IPS DF 19.7 (cell line): ENCODE results near the gene PWP2.
"Not testable (repeated sequence)": the region's sequence is repeated elsewhere in the genome, so short reads cannot be mapped to it uniquely, and the experiment has no call there.

Experiments used
- DNase-seq: peaks from one replicate; pipeline ENCODE4 v3.0.0-alpha.2; 2013; ENCODE audit warnings: low read depth, low spot score

PWP2 gene

GRCh38 chr21:44083631-44084291 is 23.4 kb upstream of the PWP2 start:
- DNase-seq: no peak

- DNase-seq: no peak
These were observed 22.5 kb upstream of the PWP2 start for GRCh38 chr21:44084496-44085241.

- DNase-seq: no peak
These were observed 21.5 kb upstream of the PWP2 start for GRCh38 chr21:44085491-44086321.

GRCh38 chr21:44086636-44087425 is 20.4 kb upstream of the PWP2 start:
- DNase-seq: no peak

GRCh38 chr21:44087426-44088400 is 19.5 kb upstream of the PWP2 start:
- no peak for DNase-seq

- no peak for DNase-seq
These were observed 18.8 kb upstream of the PWP2 start for GRCh38 chr21:44088401-44088780.

GRCh38 chr21:44089001-44089911 is 17.9 kb upstream of the PWP2 start:
- no peak for DNase-seq

- DNase-seq: no peak
These were observed 16.9 kb upstream of the PWP2 start for GRCh38 chr21:44090325-44090724.

GRCh38 chr21:44092211-44092610 is 15.0 kb upstream of the PWP2 start:
- DNase-seq: no peak

GRCh38 chr21:44093761-44094160 is 13.4 kb upstream of the PWP2 start:
- DNase-seq: no peak

- DNase-seq: no peak
These were observed 12.4 kb upstream of the PWP2 start for GRCh38 chr21:44094832-44095231.

- DNase-seq: not testable (repeated sequence)
These were observed 8.7 kb upstream of the PWP2 start for GRCh38 chr21:44098507-44098906.

- DNase-seq: not testable (repeated sequence)
These were observed 8.2 kb upstream of the PWP2 start for GRCh38 chr21:44098964-44099363.

GRCh38 chr21:44107589-44107988 is 390 bp downstream of the PWP2 start:
- not testable (repeated sequence) for DNase-seq

GRCh38 chr21:44113702-44114371 is 6.6 kb downstream of the PWP2 start:
- not testable (repeated sequence) for DNase-seq

GRCh38 chr21:44122131-44122530 is 14.9 kb downstream of the PWP2 start:
- DNase-seq: not testable (repeated sequence)

- not testable (repeated sequence) for DNase-seq
These were observed 20.6 kb downstream of the PWP2 start for GRCh38 chr21:44127827-44128226.

GRCh38 chr21:44133715-44134057 is 26.5 kb downstream of the PWP2 start:
- not testable (repeated sequence) for DNase-seq

GRCh38 chr21:44134732-44135131 is 27.5 kb downstream of the PWP2 start:
- DNase-seq: not testable (repeated sequence)
